ENCODE data around the gene ANXA11. TPM values are rescaled to one million over a fixed set of nuclear protein-coding genes. Genes with fewer than 3 reads are reported as not detected.
"Not testable (repeated sequence)": the region's sequence is repeated elsewhere in the genome, so short reads cannot be mapped to it uniquely, and the experiment has no call there.

ANXA11 gene
- total RNA-seq, 2 donors from 2014 or later, result 130 to 198 TPM

DNA sequence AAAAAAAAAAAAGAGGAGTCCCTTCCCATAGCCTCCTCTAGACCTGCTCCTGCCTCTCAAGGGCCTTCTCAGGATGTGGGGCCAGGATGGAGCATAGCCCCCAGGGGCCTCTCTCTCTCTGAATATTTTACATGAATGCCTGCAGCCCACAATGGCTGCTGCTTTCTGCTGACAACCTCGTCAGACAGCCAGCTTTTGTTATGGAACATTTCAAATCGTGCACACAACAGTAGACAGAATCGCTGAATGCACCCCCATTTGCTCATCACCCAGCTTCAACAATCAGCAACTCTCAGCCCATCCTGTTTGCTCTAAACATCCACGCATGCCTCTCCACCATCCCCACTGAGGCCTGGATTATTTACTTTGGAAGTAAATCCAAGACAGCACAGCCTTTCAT, 67.4 kb downstream of the ANXA11 start:
- TF ChIP-seq CTCF (IDR thresholded peaks at IDR 0.05), result no peak
- DNase-seq (ENCODE audit: low spot score) (no peak), ATAC-seq (ENCODE audit: insufficient number of reproducible peaks, low FRiP score, low read depth) (no peak)
- Histone ChIP-seq H3K36me3 (no peaks in the 10 kb centered on the region), H3K4me3 (no peak overlapping the region), H3K4me1 (ENCODE audit: control insufficient read depth in 1 of 2, low read depth in 2 of 2) (peaks cover 0 to 28% of the 10 kb centered on the region in 2 donors), H3K27me3 (replicated peaks; ENCODE audit: insufficient read depth) (no peaks in the 10 kb centered on the region), H3K27ac (no peak overlapping the region), H3K9me3 (no peaks in the 10 kb centered on the region)

- Histone ChIP-seq H3K9me3 (no peaks in the 10 kb centered on the region), H3K36me3 (no peaks in the 10 kb centered on the region), H3K4me1 (ENCODE audit: control insufficient read depth in 1 of 2, low read depth in 2 of 2) (peaks cover 2 to 33% of the 10 kb centered on the region in 2 donors), H3K27me3 (replicated peaks; ENCODE audit: insufficient read depth) (no peaks in the 10 kb centered on the region), H3K27ac (peak overlapping the region in 1 of 2 donors; percentile 19), H3K4me3 (no peak overlapping the region)
- TF ChIP-seq CTCF (IDR thresholded peaks at IDR 0.05), result no peak
- no peak for DNase-seq (ENCODE audit: low spot score)
- no peak for ATAC-seq (ENCODE audit: insufficient number of reproducible peaks, low FRiP score, low read depth)
Measured at GRCh38 chr10:80137031-80137862, 68.1 kb downstream of the ANXA11 start.

GRCh38 chr10:80136134-80136571, 69.2 kb downstream of the ANXA11 start:
- H3K4me1 ChIP-seq (ENCODE audit: control insufficient read depth in 1 of 2, low read depth in 2 of 2), result peaks cover 3 to 35% of the 10 kb centered on the region in 2 donors
- peak overlapping the region in 1 of 2 donors; percentile 3 for H3K27ac ChIP-seq
- no peaks in the 10 kb centered on the region for H3K9me3 ChIP-seq
- peak overlapping the region; percentile 4 for H3K4me3 ChIP-seq
- peak; percentile 78 for ATAC-seq (ENCODE audit: insufficient number of reproducible peaks, low FRiP score, low read depth)
- no peaks in the 10 kb centered on the region for H3K27me3 ChIP-seq (replicated peaks; ENCODE audit: insufficient read depth)
- no peak for TF ChIP-seq CTCF (IDR thresholded peaks at IDR 0.05)
- no peaks in the 10 kb centered on the region for H3K36me3 ChIP-seq
- DNase-seq (ENCODE audit: low spot score), result peak; percentile 52

GRCh38 chr10:80133687-80134086, 71.7 kb downstream of the ANXA11 start:
- Histone ChIP-seq H3K4me1 (ENCODE audit: control insufficient read depth in 1 of 2, low read depth in 2 of 2) (peaks cover 3 to 35% of the 10 kb centered on the region in 2 donors), H3K27ac (peak overlapping the region; percentile 44 to 61), H3K4me3 (peak overlapping the region; percentile 82)
- DNase-seq (ENCODE audit: low spot score); H3K27me3 ChIP-seq (replicated peaks; ENCODE audit: insufficient read depth); H3K9me3 ChIP-seq; ATAC-seq (ENCODE audit: insufficient number of reproducible peaks, low FRiP score, low read depth); H3K36me3 ChIP-seq: not testable (repeated sequence)

- no peaks in the 10 kb centered on the region for H3K9me3 ChIP-seq
- H3K36me3 ChIP-seq, result no peaks in the 10 kb centered on the region
- no peak for ATAC-seq (ENCODE audit: insufficient number of reproducible peaks, low FRiP score, low read depth)
- peak overlapping the region; percentile 82 for H3K4me3 ChIP-seq
- no peak for DNase-seq (ENCODE audit: low spot score)
- H3K4me1 ChIP-seq (ENCODE audit: control insufficient read depth in 1 of 2, low read depth in 2 of 2), result peaks cover 3 to 35% of the 10 kb centered on the region in 2 donors
- peak overlapping the region; percentile 44 to 61 for H3K27ac ChIP-seq
- no peak for TF ChIP-seq CTCF (IDR thresholded peaks at IDR 0.05)
- H3K27me3 ChIP-seq (replicated peaks; ENCODE audit: insufficient read depth), result no peaks in the 10 kb centered on the region
Measured at GRCh38 chr10:80133206-80133605, 72.1 kb downstream of the ANXA11 start.
